GM12892 (cell line): Measurements from ENCODE around the gene SMYD5.

Experiments used
- POLR2A ChIP-seq: IDR thresholded peaks from 2 replicates; pipeline ENCODE4 v1.6.1; 2011; ENCODE audit warnings: low read depth, low read length, control low read depth
- POLR2AphosphoS5 ChIP-seq: IDR thresholded peaks from 2 replicates; pipeline ENCODE4 v1.6.1; 2011; ENCODE audit warnings: low read depth, low read length, control low read depth
- TAF1 ChIP-seq: IDR thresholded peaks from 2 replicates; pipeline ENCODE4 v1.6.1; 2011; ENCODE audit warnings: low read depth, mild to moderate bottlenecking, control low read depth, low read length, borderline replicate concordance

- TF ChIP-seq POLR2AphosphoS5 (no peak), TAF1 (no peak), POLR2A (no peak)
Observed at GRCh38 chr2:73238976-73239375, 24.9 kb downstream of the SMYD5 start.
